ENCODE results near the gene FBXW5. TPM values are rescaled to one million over a fixed set of nuclear protein-coding genes. Genes with fewer than 3 reads are reported as not detected.

FBXW5 gene
- total RNA-seq, 2 donors from 2014 or later, result 199 to 304 TPM

DNA sequence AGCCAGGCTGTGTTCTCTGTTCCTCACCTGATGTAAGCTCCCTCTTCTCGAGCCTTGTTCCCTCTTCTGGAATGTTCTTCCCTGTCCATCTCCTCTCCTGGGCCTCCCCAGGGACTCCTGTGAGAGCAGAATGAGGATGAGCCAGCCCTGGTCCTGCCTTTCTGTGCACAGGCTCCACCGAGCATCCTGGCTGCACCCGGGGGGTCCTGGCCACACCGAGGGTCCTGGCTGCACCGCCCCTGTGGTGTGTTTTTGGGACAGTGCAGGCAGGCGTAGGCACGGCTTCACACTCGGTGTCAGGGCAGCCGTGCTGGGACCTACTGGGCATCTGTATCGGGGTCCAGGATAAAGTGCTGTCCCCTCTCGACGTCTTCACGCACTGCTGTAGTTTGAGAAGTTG, 17.8 kb downstream of the FBXW5 start:
- no peak overlapping the region for H3K27ac ChIP-seq
- intact Hi-C loops (cut with DNase I), result no loop called here
- H3K9me3 ChIP-seq, result no peaks in the 10 kb centered on the region
- no peak overlapping the region for H3K4me3 ChIP-seq
- H3K4me1 ChIP-seq (replicated peaks), result no peaks in the 10 kb centered on the region
- no peak for DNase-seq (ENCODE audit: low spot score)
- TF ChIP-seq, protein P1, sequence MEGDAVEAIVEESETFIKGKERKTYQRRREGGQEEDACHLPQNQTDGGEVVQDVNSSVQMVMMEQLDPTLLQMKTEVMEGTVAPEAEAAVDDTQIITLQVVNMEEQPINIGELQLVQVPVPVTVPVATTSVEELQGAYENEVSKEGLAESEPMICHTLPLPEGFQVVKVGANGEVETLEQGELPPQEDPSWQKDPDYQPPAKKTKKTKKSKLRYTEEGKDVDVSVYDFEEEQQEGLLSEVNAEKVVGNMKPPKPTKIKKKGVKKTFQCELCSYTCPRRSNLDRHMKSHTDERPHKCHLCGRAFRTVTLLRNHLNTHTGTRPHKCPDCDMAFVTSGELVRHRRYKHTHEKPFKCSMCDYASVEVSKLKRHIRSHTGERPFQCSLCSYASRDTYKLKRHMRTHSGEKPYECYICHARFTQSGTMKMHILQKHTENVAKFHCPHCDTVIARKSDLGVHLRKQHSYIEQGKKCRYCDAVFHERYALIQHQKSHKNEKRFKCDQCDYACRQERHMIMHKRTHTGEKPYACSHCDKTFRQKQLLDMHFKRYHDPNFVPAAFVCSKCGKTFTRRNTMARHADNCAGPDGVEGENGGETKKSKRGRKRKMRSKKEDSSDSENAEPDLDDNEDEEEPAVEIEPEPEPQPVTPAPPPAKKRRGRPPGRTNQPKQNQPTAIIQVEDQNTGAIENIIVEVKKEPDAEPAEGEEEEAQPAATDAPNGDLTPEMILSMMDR (IDR thresholded peaks at IDR 0.05), result no peak
- no peak for TF ChIP-seq POLR2AphosphoS5 (IDR thresholded peaks at IDR 0.05)
- no peak for TF ChIP-seq POLR2A (IDR thresholded peaks at IDR 0.05)
- H3K27me3 ChIP-seq (replicated peaks; ENCODE audit: insufficient read depth), result no peaks in the 10 kb centered on the region
- peaks cover 0 to 4% of the 10 kb centered on the region in 2 donors for H3K36me3 ChIP-seq
- WGBS, result 95% methylated on average over 13 of the region's 13 CpGs

DNA sequence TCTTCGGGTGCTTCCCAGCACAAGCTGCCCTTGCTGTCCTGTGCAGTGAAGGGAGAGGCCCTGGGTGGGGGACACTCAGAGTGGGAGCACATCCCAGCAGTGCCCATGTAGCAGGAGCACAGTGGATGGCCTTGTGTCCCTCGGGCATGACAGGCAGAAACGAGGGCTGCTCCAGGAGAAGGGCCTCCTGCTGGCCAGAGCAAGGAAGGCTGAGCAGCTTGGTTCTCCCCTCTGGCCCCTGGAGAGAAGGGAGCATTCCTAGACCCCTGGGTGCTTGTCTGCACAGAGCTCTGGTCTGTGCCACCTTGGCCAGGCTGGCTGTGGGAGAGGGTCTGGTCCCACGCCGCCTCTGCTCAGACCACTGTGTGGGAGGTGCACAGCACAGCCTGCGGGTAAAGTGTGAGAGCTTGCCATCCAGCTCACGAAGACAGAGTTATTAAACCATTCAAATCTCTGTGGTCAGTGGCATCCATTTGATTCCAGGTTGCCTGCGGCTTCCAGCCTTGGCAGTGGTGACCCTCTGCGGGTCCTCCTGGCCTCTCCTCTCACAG, 18.3 kb downstream of the FBXW5 start:
- H3K9me3 ChIP-seq, result no peaks in the 10 kb centered on the region
- H3K36me3 ChIP-seq, result peaks cover under 1 to 6% of the 10 kb centered on the region in 2 donors
- no peak overlapping the region for H3K27ac ChIP-seq
- no peaks in the 10 kb centered on the region for H3K4me1 ChIP-seq (replicated peaks)
- H3K27me3 ChIP-seq (replicated peaks; ENCODE audit: insufficient read depth), result no peaks in the 10 kb centered on the region
- no peak for TF ChIP-seq POLR2A (IDR thresholded peaks at IDR 0.05)
- TF ChIP-seq, protein P1 (IDR thresholded peaks at IDR 0.05), result no peak
- TF ChIP-seq POLR2AphosphoS5 (IDR thresholded peaks at IDR 0.05), result no peak
- H3K4me3 ChIP-seq, result no peak overlapping the region
- WGBS, result 83% methylated on average over 9 of the region's 9 CpGs
- intact Hi-C loops (cut with DNase I), result no loop called here
- no peak for DNase-seq (ENCODE audit: low spot score)

DNA sequence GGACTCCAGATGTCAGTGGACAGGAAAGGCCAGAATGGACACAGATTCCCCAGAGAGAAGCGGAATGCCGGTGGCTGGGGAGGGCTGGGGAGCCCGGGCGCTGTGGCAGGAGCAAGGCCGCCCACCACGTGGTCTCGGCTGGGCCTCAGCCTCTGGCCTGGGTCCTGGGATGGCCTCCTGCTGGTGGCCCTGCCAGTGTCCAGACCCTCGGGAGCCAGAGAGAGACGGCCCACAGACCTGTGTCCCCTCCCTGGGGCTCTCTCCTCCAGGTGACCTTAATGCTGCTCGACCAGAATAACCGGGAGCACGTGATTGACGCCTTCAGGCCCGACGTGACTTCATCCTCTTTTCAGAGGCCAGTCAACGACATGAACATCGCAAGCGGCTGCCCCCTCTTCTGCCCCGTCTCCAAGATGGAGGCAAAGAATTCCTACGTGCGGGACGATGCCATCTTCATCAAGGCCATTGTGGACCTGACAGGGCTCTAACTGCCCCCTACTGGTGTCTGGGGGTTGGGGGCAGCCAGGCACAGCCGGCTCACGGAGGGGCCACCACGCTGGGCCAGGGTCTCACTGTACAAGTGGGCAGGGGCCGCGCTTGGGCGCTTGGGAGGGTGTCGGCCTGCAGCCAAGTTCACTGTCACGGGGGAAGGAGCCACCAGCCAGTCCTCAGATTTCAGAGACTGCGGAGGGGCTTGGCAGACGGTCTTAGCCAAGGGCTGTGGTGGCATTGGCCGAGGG, 19.0 kb downstream of the FBXW5 start:
- Histone ChIP-seq H3K4me1 (replicated peaks) (no peaks in the 10 kb centered on the region), H3K27me3 (replicated peaks; ENCODE audit: insufficient read depth) (no peaks in the 10 kb centered on the region), H3K4me3 (no peak overlapping the region), H3K36me3 (peaks cover 6 to 11% of the 10 kb centered on the region in 2 donors), H3K9me3 (no peaks in the 10 kb centered on the region), H3K27ac (no peak overlapping the region)
- no peak for DNase-seq (ENCODE audit: low spot score)
- intact Hi-C loops (cut with DNase I), result no loop called here
- TF ChIP-seq POLR2A (IDR thresholded peaks at IDR 0.05) (no peak), POLR2AphosphoS5 (IDR thresholded peaks at IDR 0.05) (no peak)
- TF ChIP-seq, protein P1 (IDR thresholded peaks at IDR 0.05), result no peak
- WGBS, result 75% methylated on average over 32 of the region's 33 CpGs

DNA sequence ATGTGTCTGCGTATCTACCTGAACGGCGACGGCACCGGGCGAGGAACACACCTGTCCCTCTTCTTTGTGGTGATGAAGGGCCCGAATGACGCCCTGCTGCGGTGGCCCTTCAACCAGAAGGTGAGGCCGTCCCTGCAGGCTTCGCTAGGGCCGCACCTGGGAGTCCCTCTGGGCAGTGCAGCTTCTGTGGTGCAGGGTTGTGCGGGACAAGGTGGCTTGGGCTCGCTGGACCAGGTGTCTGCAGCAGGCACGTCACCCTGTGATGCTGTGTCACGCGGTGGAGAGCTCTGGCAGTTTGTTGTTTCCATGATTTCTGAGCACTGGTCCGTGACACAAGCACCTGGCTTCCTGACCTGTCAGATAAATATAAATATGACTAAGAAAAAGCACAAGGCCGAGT, 20.7 kb downstream of the FBXW5 start:
- Histone ChIP-seq H3K9me3 (no peaks in the 10 kb centered on the region), H3K4me3 (no peak overlapping the region), H3K27me3 (replicated peaks; ENCODE audit: insufficient read depth) (no peaks in the 10 kb centered on the region), H3K4me1 (replicated peaks) (no peaks in the 10 kb centered on the region), H3K36me3 (peaks cover 11 to 13% of the 10 kb centered on the region in 2 donors), H3K27ac (no peak overlapping the region)
- no peak for DNase-seq (ENCODE audit: low spot score)
- intact Hi-C loops (cut with DNase I), result no loop called here
- 97% methylated on average over 19 of the region's 19 CpGs for WGBS
- TF ChIP-seq, protein P1 (IDR thresholded peaks at IDR 0.05), result no peak
- no peak for TF ChIP-seq POLR2AphosphoS5 (IDR thresholded peaks at IDR 0.05)
- TF ChIP-seq POLR2A (IDR thresholded peaks at IDR 0.05), result no peak

DNA sequence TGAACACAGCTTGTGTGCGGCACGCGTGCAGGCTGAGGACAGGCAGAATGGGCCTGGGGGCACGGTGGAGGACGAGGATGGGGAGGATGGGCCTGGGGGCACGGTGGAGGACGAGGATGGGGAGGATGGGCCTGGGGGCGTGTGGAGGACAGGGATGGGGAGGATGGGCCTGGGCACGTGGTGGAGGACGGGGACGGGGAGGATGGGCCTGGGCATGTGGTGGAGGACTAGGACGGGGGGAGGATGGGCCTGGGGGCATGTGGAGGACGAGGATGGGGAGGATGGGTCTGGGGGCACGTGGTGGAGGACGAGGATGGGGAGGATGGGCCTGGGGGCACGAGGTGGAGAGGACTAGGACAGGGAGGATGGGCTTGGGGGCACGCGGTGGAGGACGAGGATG, 22.0 kb downstream of the FBXW5 start:
- no peak for TF ChIP-seq POLR2A (IDR thresholded peaks at IDR 0.05)
- TF ChIP-seq, protein P1 (IDR thresholded peaks at IDR 0.05), result no peak
- TF ChIP-seq POLR2AphosphoS5 (IDR thresholded peaks at IDR 0.05), result no peak
- Histone ChIP-seq H3K9me3 (no peaks in the 10 kb centered on the region), H3K27me3 (replicated peaks; ENCODE audit: insufficient read depth) (no peaks in the 10 kb centered on the region), H3K4me1 (replicated peaks) (no peaks in the 10 kb centered on the region), H3K27ac (no peak overlapping the region), H3K4me3 (no peak overlapping the region), H3K36me3 (peaks cover 11 to 15% of the 10 kb centered on the region in 2 donors)
- intact Hi-C loops (cut with DNase I), result no loop called here
- DNase-seq (ENCODE audit: low spot score), result no peak
- WGBS, result 81% methylated on average over 18 of the region's 19 CpGs

Data from prostate gland (tissue), 2 donors.